OCI-LY3 (cell line): ENCODE measurements around the gene ARHGAP28.

Experiments used
- H2AFZ ChIP-seq: fragments of 200-600, 300-600 bp; shearing (Covaris generic); 2 replicates; pipeline ENCODE4 v1.6.0; 2014; ENCODE audit warnings: antibody characterized with exemption, low read depth, low read length
- H3K27ac ChIP-seq: fragments of 200-600, 300-600 bp; sonication (generic); 2 replicates; pipeline ENCODE4 v1.5.1; 2014; ENCODE audit warnings: mild to moderate bottlenecking, low read length, moderate library complexity, mixed read lengths
- H3K27me3 ChIP-seq: fragments of 200-600, 300-600 bp; sonication (generic); 2 replicates; pipeline ENCODE4 v1.6.1; 2014; ENCODE audit warnings: low read depth, low read length, mixed read lengths
- H3K36me3 ChIP-seq: fragments of 200-600, 300-600 bp; sonication (generic); replicated peaks from 2 replicates; pipeline ENCODE3; 2014; ENCODE audit warnings: low read depth, low read length, mixed read lengths
- H3K4me1 ChIP-seq: fragments of 300-600, 200-600 bp; sonication (generic); 2 replicates; pipeline ENCODE4 v1.6.1; 2014; ENCODE audit warnings: low read length, mixed read lengths
- H3K4me2 ChIP-seq: fragments of 200-600, 300-600 bp; sonication (generic); 2 replicates; pipeline ENCODE4 v1.6.1; 2014; ENCODE audit warnings: low read length, mixed read lengths
- H3K4me3 ChIP-seq: fragments of 300-600, 200-600 bp; sonication (generic); 2 replicates; pipeline ENCODE4 v1.5.1; 2014; ENCODE audit warnings: antibody characterized with exemption, mild to moderate bottlenecking, low read length, moderate library complexity
- H3K79me2 ChIP-seq: fragments of 300-600, 200-600 bp; shearing (Covaris generic); 2 replicates; pipeline ENCODE4 v1.6.1; 2014; ENCODE audit warnings: mild to moderate bottlenecking, low read length, mixed read lengths
- H3K9ac ChIP-seq: fragments of 300-600, 200-600 bp; shearing (Covaris generic); 2 replicates; pipeline ENCODE4 v1.6.0; 2014; ENCODE audit warnings: mild to moderate bottlenecking, low read length, moderate library complexity
- H3K9me3 ChIP-seq: fragments of 200-600, 300-600 bp; shearing (Covaris generic); 2 replicates; pipeline ENCODE4 v1.6.1; 2014; ENCODE audit warnings: low read length, mixed read lengths; ENCODE audit not compliant: insufficient read depth
- H4K20me1 ChIP-seq: fragments of 200-600, 300-600 bp; sonication (generic); 2 replicates; pipeline ENCODE4 v1.6.1; 2016; ENCODE audit warnings: low read length, mixed read lengths; ENCODE audit not compliant: insufficient read depth
- EZH2phosphoT487 ChIP-seq: fragments of 200-600 bp; shearing (Covaris generic); IDR thresholded peaks from 2 replicates; pipeline ENCODE4 v1.6.1; 2018; ENCODE audit warnings: antibody characterized with exemption, mixed run types, low read depth
- TF ChIP-seq, protein P1 (sequence below): fragments of 200-600, 300-600 bp; sonication (generic); IDR thresholded peaks from 2 replicates; pipeline ENCODE4 v1.5.1; 2014; ENCODE audit warnings: antibody characterized with exemption, low read length, low read depth

Gene ARHGAP28

DNA sequence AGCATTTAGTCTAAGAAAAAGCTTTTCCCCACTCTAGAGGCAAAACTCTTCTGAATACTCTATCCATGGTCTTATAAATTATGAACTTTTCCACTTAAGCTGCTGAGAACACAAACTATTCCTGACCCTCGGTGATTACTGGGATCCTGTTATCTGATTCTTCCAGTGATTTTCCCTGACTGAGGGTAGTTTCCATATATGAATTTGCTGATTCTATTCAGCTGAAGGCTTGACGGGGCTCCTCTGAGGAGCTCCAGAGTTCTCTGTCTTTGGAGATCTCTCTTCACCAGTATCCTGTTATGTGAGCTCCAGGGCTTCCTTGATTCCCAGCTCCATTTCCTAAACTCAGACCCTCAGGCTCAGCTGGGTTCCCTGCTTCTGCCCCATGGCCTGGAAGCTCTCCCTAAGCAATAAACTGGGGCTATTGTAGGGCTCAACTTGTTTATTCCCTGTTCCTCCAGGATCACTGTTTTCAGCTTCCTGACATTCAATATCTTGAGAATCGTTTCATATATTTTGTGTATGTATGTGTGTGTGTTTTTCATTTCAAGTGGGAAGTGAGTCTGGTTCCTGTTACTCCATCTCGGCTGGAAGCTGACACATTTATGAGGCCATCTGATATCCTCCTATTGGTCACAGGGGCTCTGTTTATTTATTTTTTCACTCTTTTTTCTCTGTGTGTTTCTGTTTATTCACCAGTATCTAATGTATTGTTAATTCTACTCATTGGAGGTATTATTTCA, 78.2 kb downstream of the ARHGAP28 start:
- Histone ChIP-seq H3K9me3 (no peaks in the 10 kb centered on the region), H3K4me2 (no peak overlapping the region), H3K9ac (no peak overlapping the region), H3K79me2 (no peaks in the 10 kb centered on the region), H3K27me3 (no peaks in the 10 kb centered on the region), H3K27ac (no peak overlapping the region), H3K4me3 (no peak overlapping the region), H2AFZ (no peak overlapping the region), H4K20me1 (no peaks in the 10 kb centered on the region), H3K4me1 (no peaks in the 10 kb centered on the region), H3K36me3 (no peaks in the 10 kb centered on the region)
- TF ChIP-seq EZH2phosphoT487: no peak
- TF ChIP-seq, protein P1, sequence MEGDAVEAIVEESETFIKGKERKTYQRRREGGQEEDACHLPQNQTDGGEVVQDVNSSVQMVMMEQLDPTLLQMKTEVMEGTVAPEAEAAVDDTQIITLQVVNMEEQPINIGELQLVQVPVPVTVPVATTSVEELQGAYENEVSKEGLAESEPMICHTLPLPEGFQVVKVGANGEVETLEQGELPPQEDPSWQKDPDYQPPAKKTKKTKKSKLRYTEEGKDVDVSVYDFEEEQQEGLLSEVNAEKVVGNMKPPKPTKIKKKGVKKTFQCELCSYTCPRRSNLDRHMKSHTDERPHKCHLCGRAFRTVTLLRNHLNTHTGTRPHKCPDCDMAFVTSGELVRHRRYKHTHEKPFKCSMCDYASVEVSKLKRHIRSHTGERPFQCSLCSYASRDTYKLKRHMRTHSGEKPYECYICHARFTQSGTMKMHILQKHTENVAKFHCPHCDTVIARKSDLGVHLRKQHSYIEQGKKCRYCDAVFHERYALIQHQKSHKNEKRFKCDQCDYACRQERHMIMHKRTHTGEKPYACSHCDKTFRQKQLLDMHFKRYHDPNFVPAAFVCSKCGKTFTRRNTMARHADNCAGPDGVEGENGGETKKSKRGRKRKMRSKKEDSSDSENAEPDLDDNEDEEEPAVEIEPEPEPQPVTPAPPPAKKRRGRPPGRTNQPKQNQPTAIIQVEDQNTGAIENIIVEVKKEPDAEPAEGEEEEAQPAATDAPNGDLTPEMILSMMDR: no peak

DNA sequence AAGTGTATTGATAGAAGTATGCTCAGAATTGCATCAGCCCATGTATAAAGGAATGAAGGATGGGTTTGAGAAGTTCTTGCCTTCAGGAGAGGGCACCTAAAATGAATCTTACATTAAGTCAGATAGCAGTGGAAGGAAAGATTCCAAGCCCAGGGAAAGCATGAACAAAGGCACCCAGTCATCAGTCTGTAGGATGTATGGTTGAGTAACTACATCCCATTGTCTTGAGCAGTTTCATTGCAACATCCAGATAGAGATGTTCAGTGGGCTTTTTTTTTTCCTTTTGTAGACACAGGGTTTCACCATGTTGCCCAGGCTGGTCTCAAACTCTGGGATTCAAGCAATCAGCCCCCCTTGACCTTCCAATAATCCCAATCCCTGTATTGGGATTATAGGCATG, 80.7 kb downstream of the ARHGAP28 start:
- no peaks in the 10 kb centered on the region for H3K79me2 ChIP-seq
- no peak overlapping the region for H3K4me3 ChIP-seq
- H3K4me2 ChIP-seq: no peak overlapping the region
- no peak overlapping the region for H2AFZ ChIP-seq
- no peak overlapping the region for H3K27ac ChIP-seq
- H3K9me3 ChIP-seq: no peaks in the 10 kb centered on the region
- TF ChIP-seq, protein P1: no peak
- TF ChIP-seq EZH2phosphoT487: no peak
- no peaks in the 10 kb centered on the region for H3K27me3 ChIP-seq
- no peaks in the 10 kb centered on the region for H4K20me1 ChIP-seq
- no peak overlapping the region for H3K9ac ChIP-seq
- H3K36me3 ChIP-seq: no peaks in the 10 kb centered on the region
- H3K4me1 ChIP-seq: no peaks in the 10 kb centered on the region

DNA sequence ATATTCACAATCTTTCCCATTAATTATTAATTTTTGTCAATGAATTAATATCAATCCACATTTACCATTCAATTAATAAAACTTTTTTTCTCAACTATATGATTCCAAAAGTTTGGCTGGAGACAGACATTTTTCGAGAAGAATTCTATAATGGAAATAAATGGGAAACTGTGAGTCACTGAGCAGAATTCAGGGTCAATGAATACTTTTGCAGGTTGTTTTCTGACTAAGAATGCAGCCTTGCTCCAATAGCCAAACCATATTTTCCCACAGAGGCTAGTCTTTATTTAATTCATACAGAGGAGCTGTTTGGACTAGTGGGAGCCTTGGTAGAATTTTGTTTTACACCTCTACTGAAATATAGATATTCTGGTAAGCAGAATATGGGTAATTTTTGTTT, 82.3 kb downstream of the ARHGAP28 start:
- Histone ChIP-seq H4K20me1 (no peaks in the 10 kb centered on the region), H3K36me3 (no peaks in the 10 kb centered on the region), H3K27ac (no peak overlapping the region), H3K9me3 (no peaks in the 10 kb centered on the region), H2AFZ (no peak overlapping the region), H3K4me1 (no peaks in the 10 kb centered on the region), H3K79me2 (no peaks in the 10 kb centered on the region), H3K9ac (no peak overlapping the region), H3K4me2 (no peak overlapping the region), H3K27me3 (no peaks in the 10 kb centered on the region), H3K4me3 (no peak overlapping the region)
- no peak for TF ChIP-seq EZH2phosphoT487
- TF ChIP-seq, protein P1: no peak

DNA sequence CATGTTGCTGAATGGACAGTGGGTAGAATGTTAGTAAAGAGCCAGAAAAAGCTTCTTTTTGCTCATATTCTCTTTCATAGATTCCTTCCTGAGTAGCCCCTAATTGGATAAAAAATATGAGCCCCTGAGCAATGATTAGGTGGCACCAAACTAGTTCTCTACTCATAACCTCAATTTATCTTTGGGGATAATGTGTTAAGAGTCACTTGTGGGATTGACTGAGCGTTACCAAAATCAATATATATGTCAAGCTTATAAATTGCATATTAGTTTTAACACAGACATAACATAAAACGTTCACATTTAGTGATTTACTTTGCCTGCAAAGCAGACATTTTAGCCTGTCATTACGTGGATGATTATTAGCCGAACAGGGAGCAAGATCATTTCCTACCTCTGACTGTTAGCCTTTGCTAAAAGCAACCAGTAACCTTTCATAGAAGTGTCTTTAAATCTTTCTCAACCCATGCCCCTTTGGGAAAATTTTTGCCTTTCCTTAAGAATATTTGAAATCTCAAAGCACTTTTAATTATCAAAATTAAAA, 85.4 kb downstream of the ARHGAP28 start:
- Histone ChIP-seq H3K27ac (no peak overlapping the region), H3K4me2 (no peak overlapping the region), H3K9ac (no peak overlapping the region), H3K27me3 (no peaks in the 10 kb centered on the region), H3K9me3 (no peaks in the 10 kb centered on the region), H3K4me1 (no peaks in the 10 kb centered on the region), H3K36me3 (no peaks in the 10 kb centered on the region), H2AFZ (no peak overlapping the region), H4K20me1 (no peaks in the 10 kb centered on the region), H3K79me2 (no peaks in the 10 kb centered on the region), H3K4me3 (no peak overlapping the region)
- TF ChIP-seq, protein P1: no peak
- TF ChIP-seq EZH2phosphoT487: no peak
